Heart left ventricle (tissue), 16 donors: ENCODE data around the gene SOST. TPM values are rescaled to one million over a fixed set of nuclear protein-coding genes. Genes with fewer than 3 reads are reported as not detected.
"Not testable (repeated sequence)": the region's sequence is repeated elsewhere in the genome, so short reads cannot be mapped to it uniquely, and the experiment has no call there.

Experiments used
- ATAC-seq, 4 donors: fragments of 200-7000 bp; cut with Tn5 transposase; one replicate each; pipeline ENCODE4 v1.9.1; 2020 to 2022; ENCODE audit warnings: moderate library complexity in 4 of 4, mild to moderate bottlenecking in 3 of 4, moderate number of reproducible peaks in 1 of 4
- DNase-seq, 5 donors: peaks; one replicate each; pipeline ENCODE4 v3.0.0-alpha.2; 2020
- H3K27ac ChIP-seq, 12 donors: fragments of 200-600 bp; sonication (generic) in 4 of 12; one replicate each; pipeline versions ENCODE4 v1.5.0 to v1.8.0; 2016 to 2022; ENCODE audit warnings: mild to moderate bottlenecking in 2 of 12
- H3K27me3 ChIP-seq, 9 donors: fragments of 200-600 bp; sonication (generic) in 2 of 9; one replicate each; pipeline versions ENCODE4 v1.5.1 to v1.8.0; 2016 to 2022; ENCODE audit warnings: mild to moderate bottlenecking in 3 of 9
- H3K36me3 ChIP-seq, 9 donors: fragments of 200-600 bp; sonication (generic) in 2 of 9; one replicate each; pipeline versions ENCODE4 v1.5.0 to v1.8.0; 2018 to 2022; ENCODE audit warnings: mild to moderate bottlenecking in 2 of 9
- H3K4me1 ChIP-seq, 12 donors: fragments of 200-600 bp; sonication (generic) in 4 of 12; one replicate each; pipeline versions ENCODE4 v1.5.0 to v1.8.0; 2016 to 2022; ENCODE audit warnings: mild to moderate bottlenecking in 3 of 12
- H3K4me3 ChIP-seq, 12 donors: fragments of 200-600 bp; sonication (generic) in 4 of 12; one replicate each; pipeline versions ENCODE4 v1.5.0 to v1.8.0; 2017 to 2022; ENCODE audit warnings: mild to moderate bottlenecking in 9 of 12, moderate library complexity in 4 of 12
- H3K9me3 ChIP-seq, 12 donors: fragments of 200-600 bp; sonication (generic) in 4 of 12; one replicate each; pipeline versions ENCODE4 v1.5.0 to v1.8.0; 2016 to 2022; ENCODE audit warnings: mild to moderate bottlenecking in 1 of 12
- POLR2A ChIP-seq, 2 donors: fragments of 450-650 bp; IDR thresholded peaks; one replicate each; pipeline ENCODE4 v1.6.1; 2017; ENCODE audit warnings: antibody characterized with exemption in 2 of 2, mild to moderate bottlenecking in 2 of 2, moderate library complexity in 2 of 2
- WGBS, 4 donors: extraction: QIAGEN DNeasy Blood & Tissue Kit in 2 of 4; methylation state at CpG; one replicate each; pipeline versions ENCODE4 v1.1.5 to v1.1.7; 2013 to 2018; 5-methylcytosine and 5-hydroxymethylcytosine counted together
- intact Hi-C, 10 donors: fragments of 100-400 bp; cut with DNase I; formaldehyde crosslinking; loops; one replicate each; pipeline versions ENCODE4 v1.11.1 to v1.14.2; 2022
- polyA plus RNA-seq, 2 donors: library from polyadenylated mRNA; stranded (reverse); fragments of 200-250 nt; gene quantifications; one replicate each; pipeline ENCODE4 v1.2.3, GENCODE V29; 2013
- total RNA-seq, 9 donors: library from RNA; depleted of rRNA in 2 of 9; stranded (reverse); fragments of >200 nt in 2 of 9; fragmentation: NEBNext Ultra II Directional in 3 of 9; extraction: Animal tissue kit (Norgen Biotek cat#: 25700) in 3 of 9; gene quantifications; one replicate each; pipeline versions ENCODE4 v1.1.0 to v1.2.4, GENCODE V29; 2016 to 2023
- TF ChIP-seq, protein P1 (sequence below), 12 donors: fragments of 200-600 bp; sonication (generic) in 4 of 12; IDR thresholded peaks; one replicate each; pipeline versions ENCODE4 v1.5.0 to v1.8.0; 2018 to 2022; ENCODE audit warnings: antibody characterized with exemption in 12 of 12, mild to moderate bottlenecking in 5 of 12
- donor health status: ischemic (EF 13 %, LVEDD 7.1; RV severe dilation, severe dysfunction).
- donor health status: healthy with polysubstance abuse.
- donor health status: DM: no; HTN: yes; CAD: no.
- donor health status: DM: no; HTN: no; CAD: no.
- donor health status: ischemic (EF 25% LVEDD 6.9; RV normal size, moderate dysfunction).
- donor health status: ischemic (EF 25% LVEDD 5.7; RV mildly dilated, moderate dysfunction).
- donor health status: healthy.
- donor health status: DM: yes; HTN: yes; CAD: no.
- donor health status: ischemic (EF 35%, LVEDD 5.7; RV mildly dilated, moderate dysfunction).
- donor health status: nonischemic (EF 11% LVEDD 7.7; RV severe dilation, severe dysfunction).
- donor health status: DM: yes; HTN: yes; CAD: no.
- donor health status: PGD.
- donor health status: ischemic (EF 29% LVEDD 5.4; RV normal size, mild dysfunction).
- donor health status: nonischemic (EF 23%, LVEDD 6.1; RV moderate dilation, normal function).

Gene SOST
- total and polyA plus RNA-seq, 11 donors: not detected

DNA sequence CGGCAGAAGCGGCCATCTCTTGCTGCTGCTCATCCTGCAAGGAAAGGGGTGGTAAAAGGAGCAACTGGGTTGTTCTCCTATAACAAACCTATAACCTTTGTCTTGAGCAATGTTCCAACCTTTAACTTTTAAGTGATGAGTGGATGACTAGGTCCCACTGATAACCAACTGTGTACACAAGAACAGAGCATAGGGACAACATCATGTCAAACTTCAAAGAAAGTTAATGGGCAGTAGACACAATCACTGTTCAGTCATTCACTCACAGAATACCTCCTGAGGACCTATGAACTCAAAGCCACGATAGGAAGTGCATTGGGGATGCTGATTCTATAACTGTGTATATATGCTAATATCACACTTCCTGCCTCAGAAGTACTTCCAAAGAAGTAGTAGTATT lies 43.3 kb upstream of the SOST start:
- H3K4me1 ChIP-seq: no peaks in the 10 kb centered on the region
- H3K27ac ChIP-seq: no peak overlapping the region
- WGBS, 4 donors: 73 to 87% (median 82%) methylated on average over 3 of the region's 3 CpGs
- H3K4me3 ChIP-seq: no peak overlapping the region
- no peak for DNase-seq
- no peaks in the 10 kb centered on the region for H3K27me3 ChIP-seq
- no peak for ATAC-seq
- no peak for TF ChIP-seq POLR2A (IDR thresholded peaks at IDR 0.05)
- TF ChIP-seq, protein P1, sequence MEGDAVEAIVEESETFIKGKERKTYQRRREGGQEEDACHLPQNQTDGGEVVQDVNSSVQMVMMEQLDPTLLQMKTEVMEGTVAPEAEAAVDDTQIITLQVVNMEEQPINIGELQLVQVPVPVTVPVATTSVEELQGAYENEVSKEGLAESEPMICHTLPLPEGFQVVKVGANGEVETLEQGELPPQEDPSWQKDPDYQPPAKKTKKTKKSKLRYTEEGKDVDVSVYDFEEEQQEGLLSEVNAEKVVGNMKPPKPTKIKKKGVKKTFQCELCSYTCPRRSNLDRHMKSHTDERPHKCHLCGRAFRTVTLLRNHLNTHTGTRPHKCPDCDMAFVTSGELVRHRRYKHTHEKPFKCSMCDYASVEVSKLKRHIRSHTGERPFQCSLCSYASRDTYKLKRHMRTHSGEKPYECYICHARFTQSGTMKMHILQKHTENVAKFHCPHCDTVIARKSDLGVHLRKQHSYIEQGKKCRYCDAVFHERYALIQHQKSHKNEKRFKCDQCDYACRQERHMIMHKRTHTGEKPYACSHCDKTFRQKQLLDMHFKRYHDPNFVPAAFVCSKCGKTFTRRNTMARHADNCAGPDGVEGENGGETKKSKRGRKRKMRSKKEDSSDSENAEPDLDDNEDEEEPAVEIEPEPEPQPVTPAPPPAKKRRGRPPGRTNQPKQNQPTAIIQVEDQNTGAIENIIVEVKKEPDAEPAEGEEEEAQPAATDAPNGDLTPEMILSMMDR (IDR thresholded peaks at IDR 0.05): no peak
- peaks cover 0 to 65% (median 26%) of the 10 kb centered on the region in 9 donors for H3K36me3 ChIP-seq
- no peaks in the 10 kb centered on the region for H3K9me3 ChIP-seq
- intact Hi-C loops: no loop called here

DNA sequence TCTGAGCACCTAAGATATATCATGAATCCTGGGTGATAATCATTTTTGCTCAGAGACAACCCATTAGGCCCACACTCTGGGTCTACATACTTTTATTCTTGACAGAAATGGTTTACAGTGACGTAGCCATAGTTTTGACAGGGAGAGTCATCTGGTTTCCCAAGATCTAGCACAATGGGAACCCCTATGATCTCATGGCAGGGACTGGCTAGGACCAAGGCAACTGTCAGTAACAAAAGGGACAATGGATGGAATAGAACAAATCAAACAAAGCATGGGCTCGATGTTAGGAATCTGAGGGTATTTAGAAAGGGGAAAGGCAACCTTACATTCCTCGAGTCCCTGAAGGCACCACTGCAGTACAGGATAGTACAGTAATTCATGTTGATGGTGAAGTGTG lies 42.1 kb upstream of the SOST start:
- peak in 1 of 4 donors; percentile 8 for ATAC-seq
- H3K27ac ChIP-seq: no peak overlapping the region
- no peak overlapping the region for H3K4me3 ChIP-seq
- no peak for DNase-seq
- WGBS, 4 donors: 92 to 96% (median 94%) methylated on average over 3 of the region's 3 CpGs
- H3K36me3 ChIP-seq: peaks cover 0 to 54% (median 23%) of the 10 kb centered on the region in 9 donors
- TF ChIP-seq, protein P1 (IDR thresholded peaks at IDR 0.05): no peak
- no peak for TF ChIP-seq POLR2A (IDR thresholded peaks at IDR 0.05)
- H3K4me1 ChIP-seq: no peaks in the 10 kb centered on the region
- intact Hi-C loops: no loop called here
- H3K9me3 ChIP-seq: no peaks in the 10 kb centered on the region
- H3K27me3 ChIP-seq: no peaks in the 10 kb centered on the region

DNA sequence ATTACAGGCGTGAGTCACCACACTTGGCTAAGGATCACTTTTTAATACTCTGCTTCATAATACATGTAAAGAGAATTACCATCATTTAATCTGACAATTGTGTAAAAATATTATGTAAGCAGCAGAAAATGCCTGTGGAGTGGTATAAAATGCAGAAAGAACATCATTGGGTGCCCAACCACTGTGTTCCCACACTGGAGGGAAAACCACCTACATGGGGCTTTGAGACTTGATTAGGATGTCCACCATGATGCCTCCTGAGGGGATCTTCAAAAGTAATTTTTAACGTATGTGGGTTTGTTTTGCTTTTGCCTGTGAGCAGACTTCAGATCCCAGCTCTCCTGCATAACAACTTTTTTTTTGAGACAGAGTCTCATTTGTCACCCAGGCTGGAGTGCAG lies 40.5 kb upstream of the SOST start:
- H3K36me3 ChIP-seq: peaks cover 0 to 37% (median 18%) of the 10 kb centered on the region in 9 donors
- H3K9me3 ChIP-seq: no peaks in the 10 kb centered on the region
- H3K27ac ChIP-seq: no peak overlapping the region
- ATAC-seq: peak; percentile 5 to 36 (median 22)
- H3K27me3 ChIP-seq: no peaks in the 10 kb centered on the region
- no peak for DNase-seq
- H3K4me3 ChIP-seq: no peak overlapping the region
- no peaks in the 10 kb centered on the region for H3K4me1 ChIP-seq
- TF ChIP-seq, protein P1 (IDR thresholded peaks at IDR 0.05): no peak
- TF ChIP-seq POLR2A (IDR thresholded peaks at IDR 0.05): no peak
- intact Hi-C loops: no loop called here
- WGBS, 4 donors: 86 to 91% (median 87%) methylated on average over 2 of the region's 2 CpGs

DNA sequence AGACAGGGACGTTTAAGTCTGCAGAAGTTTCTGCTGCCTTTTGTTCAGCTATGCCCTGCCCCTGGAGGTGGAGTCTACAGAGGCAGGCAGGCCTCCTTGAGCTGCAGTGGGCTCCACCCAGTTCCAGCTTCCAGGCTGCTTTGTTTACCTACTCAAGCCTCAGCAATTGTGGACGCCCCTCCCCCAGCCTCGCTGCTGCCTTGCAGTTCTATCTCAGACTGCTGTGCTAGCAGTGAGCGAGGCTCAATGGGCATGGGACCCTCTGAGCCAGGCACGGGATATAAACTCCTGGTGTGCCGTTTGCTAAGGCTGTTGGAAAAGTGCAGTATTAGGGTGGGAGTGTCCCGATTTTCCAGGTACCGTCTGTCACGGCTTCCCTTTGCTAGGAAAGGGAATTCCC lies 39.4 kb upstream of the SOST start:
- DNase-seq, ATAC-seq, H3K4me1 ChIP-seq, H3K9me3 ChIP-seq, H3K27ac ChIP-seq, intact Hi-C loops, H3K27me3 ChIP-seq, H3K4me3 ChIP-seq: not testable (repeated sequence)
- 79 to 86% (median 82%) methylated on average over 4 to 9 of the region's 9 CpGs for WGBS, 4 donors
- peaks cover 0 to 28% (median 14%) of the 10 kb centered on the region in 9 donors for H3K36me3 ChIP-seq

DNA sequence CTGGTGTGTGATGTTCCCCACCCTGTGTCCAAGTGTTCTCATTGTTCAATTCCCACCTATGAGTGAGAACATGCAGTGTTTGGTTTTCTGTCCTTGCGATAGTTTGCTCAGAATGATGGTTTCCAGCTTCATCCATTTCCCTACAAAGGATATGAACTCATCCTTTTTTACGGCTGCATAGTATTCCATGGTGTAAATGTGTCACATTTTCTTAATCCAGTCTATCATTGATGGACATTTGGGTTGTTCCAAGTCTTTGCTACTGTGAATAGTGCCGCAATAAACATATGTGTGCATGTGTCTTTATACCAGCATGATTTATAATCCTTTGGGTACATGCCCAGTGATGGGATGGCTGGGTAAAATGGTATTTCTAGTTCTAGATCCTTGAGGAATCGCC lies 34.1 kb upstream of the SOST start:
- H3K4me3 ChIP-seq, H3K27me3 ChIP-seq, intact Hi-C loops, H3K36me3 ChIP-seq, H3K27ac ChIP-seq, H3K9me3 ChIP-seq, H3K4me1 ChIP-seq, ATAC-seq, DNase-seq: not testable (repeated sequence)
- 76 to 94% (median 92%) methylated on average over 4 of the region's 4 CpGs for WGBS, 4 donors
